Spleen (tissue), 11 donors: ENCODE data around the gene BMP6. TPM values are rescaled to one million over a fixed set of nuclear protein-coding genes. Genes with fewer than 3 reads are reported as not detected.

Experiments
- DNase-seq: peaks from one replicate; pipeline ENCODE4 v3.0.0-alpha.2; 2020
- H3K27ac ChIP-seq, 8 donors: fragments of 200-600 bp; sonication (generic) in 7 of 8; 1 replicate in 4 of 8; 2 replicates in 4 of 8; pipeline versions ENCODE4 v1.5.0 to v1.8.0; 2016 to 2021; ENCODE audit warnings: inconsistent platforms in 4 of 8, mild to moderate bottlenecking in 4 of 8, moderate library complexity in 1 of 8
- H3K27me3 ChIP-seq, 7 donors: fragments of 200-600 bp; sonication (generic) in 6 of 7; replicated peaks in 1 of 7; 1 replicate in 4 of 7; 2 replicates in 3 of 7; pipeline versions ENCODE4 v1.5.0 to v1.8.0; 2016 to 2021; ENCODE audit warnings: inconsistent platforms in 3 of 7, mild to moderate bottlenecking in 1 of 7
- H3K36me3 ChIP-seq, 6 donors: fragments of 200-600 bp; sonication (generic) in 5 of 6; 1 replicate in 4 of 6; 2 replicates in 2 of 6; pipeline versions ENCODE4 v1.5.0 to v1.8.0; 2016 to 2021; ENCODE audit warnings: inconsistent platforms in 2 of 6
- H3K4me1 ChIP-seq, 6 donors: fragments of 200-600 bp; sonication (generic) in 5 of 6; 1 replicate in 3 of 6; 2 replicates in 3 of 6; pipeline versions ENCODE4 v1.5.0 to v1.8.0; 2016 to 2021; ENCODE audit warnings: inconsistent platforms in 3 of 6
- H3K4me3 ChIP-seq, 8 donors: fragments of 200-600 bp; sonication (generic) in 7 of 8; 1 replicate in 4 of 8; 2 replicates in 4 of 8; pipeline versions ENCODE4 v1.5.0 to v1.8.0; 2016 to 2021; ENCODE audit warnings: inconsistent platforms in 4 of 8, mild to moderate bottlenecking in 4 of 8, moderate library complexity in 2 of 8
- H3K9me3 ChIP-seq, 8 donors: fragments of 200-600 bp; sonication (generic) in 7 of 8; 1 replicate in 4 of 8; 2 replicates in 4 of 8; pipeline versions ENCODE4 v1.5.0 to v1.8.0; 2016 to 2021; ENCODE audit warnings: inconsistent platforms in 4 of 8
- CTCF ChIP-seq, 11 experiments: fragments of 200-600 bp in 7 of 11; fragments of 450-650 bp in 4 of 11; sonication (generic) in 4 of 11; IDR thresholded peaks in 8 of 11; conservative IDR thresholded peaks in 3 of 11; 1 replicate in 7 of 11; 2 replicates in 4 of 11; pipeline versions ENCODE4 v1.4.0 to v1.8.0; 2016 to 2021; ENCODE audit warnings: antibody characterized with exemption in 11 of 11, inconsistent platforms in 4 of 11, mild to moderate bottlenecking in 1 of 11
- POLR2A ChIP-seq, 3 donors: fragments of 450-650 bp; IDR thresholded peaks; one replicate each; pipeline ENCODE4 v1.5.1; 2017; ENCODE audit warnings: antibody characterized with exemption in 3 of 3, mild to moderate bottlenecking in 1 of 3
- POLR2AphosphoS5 ChIP-seq, 3 donors: sonication (generic); formaldehyde crosslinking; IDR thresholded peaks; one replicate each; pipeline ENCODE4 v1.5.1; 2017; ENCODE audit warnings: antibody characterized with exemption in 3 of 3
- WGBS, 5 donors: extraction: QIAGEN DNeasy Blood & Tissue Kit in 3 of 5; methylation state at CpG; one replicate each; pipeline versions ENCODE4 v1.1.5 to v1.1.7; 2013 to 2018; 5-methylcytosine and 5-hydroxymethylcytosine counted together
- intact Hi-C: fragments of 100-400 bp; cut with DNase I; formaldehyde crosslinking; loops from one replicate; pipeline ENCODE4 v1.15.0; 2023; ENCODE audit warnings: low total_unique reads
- polyA plus RNA-seq, 3 donors: library from polyadenylated mRNA; stranded (reverse); fragments of 200-250 nt; gene quantifications; one replicate each; pipeline ENCODE4 v1.2.1, GENCODE V29; 2013
- total RNA-seq, 7 donors: library from RNA; depleted of rRNA in 3 of 7; stranded (reverse); fragments of >200 nt in 3 of 7; fragmentation: NEBNext Ultra II Directional in 4 of 7; extraction: Animal tissue kit (Norgen Biotek cat#: 25700) in 4 of 7; gene quantifications; one replicate each; pipeline versions ENCODE4 v1.1.0 to v1.2.1, GENCODE V29; 2016 to 2021
- donor health status: healthy with polysubstance abuse.
- donor health status: DM: no; HTN: no; CAD: no; lungs with moderate emphysema.
- donor health status: DM: no; HTN: no; CAD: no.
- donor health status: Bipolar disorder and iron deficiency.
- donor health status: healthy.
- donor health status: DM: no; HTN: no; CAD: no.
- donor health status: DM: yes; HTN: yes; CAD: no.

BMP6 gene
- total and polyA plus RNA-seq, 10 donors = 0.58 to 6.9 (median 4.8) TPM

GRCh38 chr6:7794509-7794908 is 68.6 kb downstream of the BMP6 start:
- no peak for DNase-seq
- no peaks in the 10 kb centered on the region for H3K27me3 ChIP-seq
- no peaks in the 10 kb centered on the region for H3K36me3 ChIP-seq
- H3K9me3 ChIP-seq = no peaks in the 10 kb centered on the region
- TF ChIP-seq CTCF (IDR thresholded peaks at IDR 0.05 in 8 of 11, conservative IDR thresholded peaks at IDR 0.05 in 3 of 11) (no peak), POLR2AphosphoS5 (IDR thresholded peaks at IDR 0.05) (no peak), POLR2A (IDR thresholded peaks at IDR 0.05) (no peak)
- H3K27ac ChIP-seq = no peak overlapping the region
- 59 to 95% (median 81%) methylated on average over 2 of the region's 2 CpGs for WGBS, 5 donors
- no peak overlapping the region for H3K4me3 ChIP-seq
- H3K4me1 ChIP-seq = no peaks in the 10 kb centered on the region
- intact Hi-C loops = no loop called here

GRCh38 chr6:7797386-7797785 is 71.5 kb downstream of the BMP6 start:
- Histone ChIP-seq H3K36me3 (no peaks in the 10 kb centered on the region), H3K27me3 (no peaks in the 10 kb centered on the region), H3K4me1 (no peaks in the 10 kb centered on the region), H3K9me3 (no peaks in the 10 kb centered on the region), H3K27ac (no peak overlapping the region), H3K4me3 (no peak overlapping the region)
- WGBS, 5 donors = 93 to 98% (median 94%) methylated on average over 2 of the region's 2 CpGs
- DNase-seq = no peak
- TF ChIP-seq CTCF (IDR thresholded peaks at IDR 0.05 in 8 of 11, conservative IDR thresholded peaks at IDR 0.05 in 3 of 11) (no peak), POLR2A (IDR thresholded peaks at IDR 0.05) (no peak)
- intact Hi-C loops = no loop called here

GRCh38 chr6:7798751-7799150 is 72.9 kb downstream of the BMP6 start:
- intact Hi-C loops = no loop called here
- H3K27ac ChIP-seq = no peak overlapping the region
- 81 to 91% (median 86%) methylated on average over 6 of the region's 6 CpGs for WGBS, 5 donors
- no peaks in the 10 kb centered on the region for H3K9me3 ChIP-seq
- H3K4me1 ChIP-seq = no peaks in the 10 kb centered on the region
- H3K36me3 ChIP-seq = no peaks in the 10 kb centered on the region
- H3K4me3 ChIP-seq = no peak overlapping the region
- TF ChIP-seq CTCF (IDR thresholded peaks at IDR 0.05 in 8 of 11, conservative IDR thresholded peaks at IDR 0.05 in 3 of 11) (no peak), POLR2A (IDR thresholded peaks at IDR 0.05) (no peak), POLR2AphosphoS5 (IDR thresholded peaks at IDR 0.05) (no peak)
- H3K27me3 ChIP-seq = no peaks in the 10 kb centered on the region
- no peak for DNase-seq

- intact Hi-C loops = no loop called here
- WGBS, 5 donors = 93 to 99% (median 96%) methylated on average over 3 of the region's 3 CpGs
- Histone ChIP-seq H3K27ac (no peak overlapping the region), H3K4me3 (no peak overlapping the region), H3K9me3 (no peaks in the 10 kb centered on the region), H3K4me1 (no peaks in the 10 kb centered on the region), H3K27me3 (peaks cover 0 to 7% (median 0%) of the 10 kb centered on the region in 7 donors), H3K36me3 (no peaks in the 10 kb centered on the region)
- no peak for DNase-seq
- TF ChIP-seq POLR2AphosphoS5 (IDR thresholded peaks at IDR 0.05) (no peak), POLR2A (IDR thresholded peaks at IDR 0.05) (no peak), CTCF (IDR thresholded peaks at IDR 0.05 in 8 of 11, conservative IDR thresholded peaks at IDR 0.05 in 3 of 11) (no peak)
Observed at GRCh38 chr6:7802662-7803061, 76.8 kb downstream of the BMP6 start.
